GM21526 (cell line): Measurements from ENCODE around the gene GRIK4.

ENCODE experiments used
- ATAC-seq: cut with Tn5 transposase; IDR thresholded peaks from one replicate; pipeline ENCODE4 v1.9.1; 2021; ENCODE audit warnings: moderate library complexity; ENCODE audit not compliant: unreplicated experiment, low FRiP score

The GRIK4 gene

DNA sequence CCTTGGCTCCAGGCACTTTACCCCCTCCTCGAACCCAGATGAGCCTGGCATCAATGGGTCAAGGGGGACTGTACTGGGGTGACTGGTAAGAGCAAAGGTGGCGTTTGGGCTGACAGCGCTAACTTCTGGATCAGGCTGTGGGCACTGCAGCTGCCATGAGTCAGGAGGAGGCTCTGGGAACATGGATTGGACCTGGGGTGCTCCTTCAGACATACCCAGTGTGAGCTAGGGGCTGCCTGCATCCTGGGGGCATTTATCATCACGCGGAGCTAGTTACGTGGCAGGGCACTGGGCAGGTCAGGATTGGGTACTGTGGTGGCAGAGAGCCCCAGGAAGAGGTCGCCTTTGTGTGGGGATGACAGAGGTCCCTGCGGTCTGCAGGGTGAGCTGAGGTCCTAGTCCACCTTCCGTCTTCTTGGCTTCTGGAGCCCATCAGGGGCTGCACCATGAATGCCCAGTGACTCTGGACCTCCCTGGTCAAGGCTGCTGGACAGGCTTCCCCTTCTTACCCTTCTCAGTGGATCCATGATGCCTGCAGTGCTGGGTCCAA is 13.1 kb downstream of the GRIK4 start:
- no peak for ATAC-seq

DNA sequence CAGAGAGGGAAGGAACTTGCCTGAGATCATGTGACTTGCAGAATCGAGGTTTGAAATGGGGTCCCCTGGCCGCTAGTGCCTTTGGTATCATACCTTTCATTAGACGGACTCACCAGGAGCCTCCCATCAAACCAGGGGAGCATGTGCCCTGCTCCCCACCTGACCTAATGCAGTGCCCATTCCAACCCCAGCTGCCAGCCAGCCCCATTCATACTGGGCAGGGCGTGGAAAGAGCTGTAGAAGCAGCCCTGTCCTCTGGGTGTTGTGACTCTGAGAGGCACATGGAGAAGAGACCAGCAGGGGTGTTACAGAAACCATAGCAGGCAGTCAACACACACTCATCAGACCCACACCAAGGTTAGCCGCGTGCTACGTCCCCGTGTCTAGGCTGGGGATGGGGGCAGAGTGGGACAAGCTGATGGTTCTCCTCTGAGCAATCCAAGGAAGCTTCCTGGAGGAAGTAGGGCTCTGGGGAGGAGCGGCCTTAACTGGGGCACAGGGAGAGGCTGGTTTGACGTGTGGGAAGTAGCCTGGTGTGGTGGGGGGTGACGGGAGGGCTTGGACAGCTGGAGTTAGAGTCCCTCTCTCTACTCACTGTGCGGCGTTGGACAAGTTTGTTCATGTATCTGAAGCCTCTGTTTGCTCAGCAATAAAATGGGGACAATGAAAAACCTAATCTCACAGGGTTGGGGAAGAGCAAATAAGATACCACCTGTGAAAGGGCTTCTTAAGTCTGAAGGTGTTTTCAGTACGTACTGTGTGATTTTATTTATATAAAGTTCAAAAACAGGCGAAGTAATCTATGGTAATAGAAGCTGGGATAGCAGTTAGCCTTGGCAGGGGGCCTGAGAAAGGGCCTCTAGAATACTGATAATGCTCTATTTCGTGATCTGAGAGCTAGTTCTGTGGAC is 14.0 kb downstream of the GRIK4 start:
- no peak for ATAC-seq

DNA sequence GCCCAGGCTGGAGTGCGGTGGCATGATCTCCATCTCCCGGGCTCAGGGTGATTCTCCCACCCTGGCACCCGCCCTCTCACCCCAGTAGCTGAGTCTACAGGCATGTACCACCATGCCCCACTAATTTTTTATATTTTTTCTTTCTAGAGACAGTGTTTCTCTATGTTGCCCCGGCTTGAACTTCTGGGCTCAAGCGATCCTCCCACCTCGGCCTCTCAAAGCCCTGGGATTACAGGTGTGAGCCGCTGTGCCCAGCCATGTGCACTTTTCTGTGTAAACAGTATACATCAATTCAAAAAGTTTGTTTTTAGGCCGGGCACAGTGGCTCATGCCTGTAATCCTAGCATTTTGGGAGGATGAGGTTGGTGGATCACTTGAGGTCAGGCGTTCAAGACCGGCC is 14.7 kb downstream of the GRIK4 start:
- ATAC-seq = no peak

DNA sequence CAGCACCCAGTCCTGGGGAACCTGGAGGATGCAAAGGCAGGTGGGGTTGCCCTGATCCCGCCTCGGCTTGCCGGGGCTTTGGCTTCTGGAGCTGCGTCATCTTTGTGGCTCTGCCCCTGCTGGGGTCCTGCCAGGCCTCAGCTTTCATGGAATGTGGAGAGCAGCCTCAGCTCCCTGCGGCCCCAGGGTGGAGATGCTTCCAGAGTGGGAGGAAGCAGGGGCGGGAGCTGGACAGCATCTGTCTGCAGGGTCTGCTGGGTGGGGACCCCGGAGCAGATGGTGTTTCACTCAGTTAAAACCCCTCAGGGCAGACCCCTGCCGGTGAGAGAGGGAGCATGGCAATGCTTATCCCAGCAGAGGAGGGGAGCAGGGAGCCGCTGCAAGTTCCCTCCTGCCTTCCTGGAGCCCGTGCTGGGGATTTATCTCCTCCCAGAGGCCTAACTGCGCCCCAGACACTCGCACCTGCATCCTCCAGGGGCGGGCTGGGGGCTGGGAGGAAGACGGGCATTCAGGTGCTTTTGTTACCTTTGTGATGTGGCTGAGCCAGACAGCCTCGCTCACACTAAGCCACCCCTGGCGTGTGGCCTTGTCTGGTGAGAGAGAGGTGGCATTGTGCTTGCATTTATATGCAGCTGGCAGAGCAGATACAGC is 15.7 kb downstream of the GRIK4 start:
- ATAC-seq = no peak

- no peak for ATAC-seq
Measured at GRCh38 chr11:120528749-120529148, 17.2 kb downstream of the GRIK4 start.

GRCh38 chr11:120529214-120529613 is 17.7 kb downstream of the GRIK4 start:
- ATAC-seq = no peak

- no peak for ATAC-seq
Measured at GRCh38 chr11:120529911-120530310, 18.4 kb downstream of the GRIK4 start.

GRCh38 chr11:120532082-120532831 is 20.7 kb downstream of the GRIK4 start:
- no peak for ATAC-seq

DNA sequence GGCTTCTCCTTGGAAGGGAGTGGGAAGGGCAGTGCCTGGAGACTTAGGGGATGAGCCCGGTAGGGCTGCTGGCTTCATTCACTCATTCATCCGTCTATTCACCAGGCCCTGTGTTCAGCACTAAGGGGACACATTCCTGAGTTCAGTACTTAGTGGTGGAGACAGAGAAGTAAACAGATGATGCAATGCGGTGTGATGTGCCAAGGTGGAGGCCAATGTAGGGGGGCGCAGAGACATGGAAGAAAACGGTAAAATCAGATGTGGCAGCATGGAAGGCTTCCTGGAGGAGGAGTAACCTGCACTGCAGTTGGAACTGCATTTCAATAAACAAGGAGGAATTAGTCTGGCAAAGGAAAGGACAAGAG is 21.3 kb downstream of the GRIK4 start:
- ATAC-seq = no peak

GRCh38 chr11:120536091-120536796 is 24.7 kb downstream of the GRIK4 start:
- no peak for ATAC-seq

- no peak for ATAC-seq
Measured at GRCh38 chr11:120536797-120537169, 25.2 kb downstream of the GRIK4 start.

DNA sequence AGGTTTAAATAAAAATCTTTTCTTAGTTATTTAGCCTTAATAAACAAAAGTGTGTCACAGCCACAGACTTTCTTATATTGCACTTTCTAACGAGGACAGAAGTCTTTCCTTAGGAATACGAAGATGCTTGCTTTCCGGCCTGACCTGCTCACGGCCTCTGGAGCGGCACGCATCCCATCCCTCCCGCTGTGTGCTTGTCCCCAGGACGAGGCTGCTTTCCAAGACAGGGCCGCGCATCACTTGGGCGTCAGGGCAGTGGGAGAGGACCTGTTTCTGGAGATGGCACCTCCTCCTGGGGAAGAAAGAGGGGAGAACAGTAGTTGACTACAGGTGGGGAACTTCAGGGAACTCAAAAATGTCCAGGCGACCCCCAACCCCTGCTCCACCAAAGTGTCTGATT is 26.4 kb downstream of the GRIK4 start:
- no peak for ATAC-seq

GRCh38 chr11:120538707-120539106 is 27.2 kb downstream of the GRIK4 start:
- no peak for ATAC-seq

- ATAC-seq = no peak
Measured at GRCh38 chr11:120539667-120540369, 28.3 kb downstream of the GRIK4 start.

DNA sequence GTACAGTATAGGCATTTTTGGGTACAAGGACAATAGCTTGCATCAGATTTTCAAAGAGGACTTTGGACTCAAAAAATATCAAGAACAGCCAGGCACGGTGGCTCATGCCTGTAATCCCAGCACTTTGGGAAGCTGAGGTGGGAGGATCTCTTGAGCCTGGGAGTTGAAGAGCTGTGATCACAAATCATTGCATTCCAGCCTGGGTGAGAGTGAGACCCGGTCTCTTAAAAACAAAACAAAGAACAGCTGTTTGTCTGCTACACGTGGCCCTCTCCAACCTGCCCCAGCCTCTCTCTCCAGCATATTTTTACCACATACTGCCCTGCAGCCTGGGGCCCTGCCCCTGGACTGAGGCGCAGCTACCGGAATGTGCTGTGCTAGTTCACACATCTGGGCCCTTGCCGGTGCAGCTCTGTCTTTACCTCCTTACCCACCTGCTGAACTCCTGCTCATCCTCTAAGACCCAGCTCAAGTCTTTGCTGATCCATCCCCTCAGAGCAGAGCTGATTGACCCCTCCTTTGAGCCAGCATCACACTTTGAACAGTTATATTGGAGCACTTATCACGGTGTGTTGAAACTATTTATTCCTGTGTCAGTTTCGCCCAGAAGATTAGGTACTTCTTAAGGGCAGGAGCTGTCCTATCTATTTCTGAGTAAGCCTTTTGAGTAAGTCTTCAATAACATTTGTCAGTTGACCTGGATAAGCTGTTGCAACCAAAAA is 29.4 kb downstream of the GRIK4 start:
- no peak for ATAC-seq

DNA sequence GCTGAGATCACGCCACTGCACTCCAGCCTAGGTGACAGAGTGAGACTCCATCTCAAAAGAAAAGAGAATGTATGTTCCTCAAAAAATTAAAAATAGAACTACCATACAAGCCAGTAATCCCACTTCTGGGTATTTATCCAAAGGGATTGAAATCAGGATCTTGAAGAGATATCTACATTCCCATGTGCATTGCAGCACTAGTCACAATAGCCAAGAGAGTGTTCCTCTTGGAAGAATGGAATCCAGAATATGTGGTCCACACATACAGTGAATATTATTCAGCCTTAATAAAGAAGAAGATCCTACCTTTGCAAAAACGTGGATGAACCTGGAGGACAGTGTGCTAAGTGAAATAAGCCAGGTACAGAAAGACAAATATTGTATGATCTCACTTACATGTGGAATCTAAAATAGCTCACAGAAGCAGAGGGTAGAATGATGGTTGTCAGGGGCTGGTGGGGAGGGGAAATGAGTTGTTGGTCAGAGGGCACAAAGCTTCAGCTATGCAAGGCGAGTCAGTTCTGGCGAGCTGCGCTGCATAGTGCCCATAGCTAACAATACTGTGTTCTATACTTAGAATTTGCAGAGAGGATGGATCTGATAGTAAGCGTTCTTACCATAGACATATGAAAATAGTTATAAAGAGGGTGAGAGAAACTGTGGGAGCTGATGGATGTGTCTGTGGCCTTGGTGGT is 32.1 kb downstream of the GRIK4 start:
- no peak for ATAC-seq

DNA sequence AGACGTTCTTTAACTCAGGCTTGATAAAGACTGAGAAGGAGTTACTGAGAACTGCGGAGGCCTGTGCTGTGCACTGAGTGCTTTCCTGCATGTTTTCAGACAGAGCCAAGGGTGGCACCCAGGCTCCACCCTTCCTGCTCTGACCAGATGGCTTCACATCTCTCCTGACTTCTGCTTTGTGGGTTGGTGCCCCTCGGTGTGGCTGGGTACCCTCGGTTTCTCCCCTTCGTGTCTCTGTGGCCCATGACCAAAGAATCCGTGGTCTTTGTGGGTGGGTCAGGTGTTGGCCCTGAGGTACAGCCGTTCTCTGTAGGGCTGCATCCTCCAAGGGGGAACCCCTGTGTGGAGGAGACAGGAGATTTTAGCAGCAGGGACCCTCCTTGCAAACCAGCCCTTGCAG is 34.3 kb downstream of the GRIK4 start:
- ATAC-seq = no peak

DNA sequence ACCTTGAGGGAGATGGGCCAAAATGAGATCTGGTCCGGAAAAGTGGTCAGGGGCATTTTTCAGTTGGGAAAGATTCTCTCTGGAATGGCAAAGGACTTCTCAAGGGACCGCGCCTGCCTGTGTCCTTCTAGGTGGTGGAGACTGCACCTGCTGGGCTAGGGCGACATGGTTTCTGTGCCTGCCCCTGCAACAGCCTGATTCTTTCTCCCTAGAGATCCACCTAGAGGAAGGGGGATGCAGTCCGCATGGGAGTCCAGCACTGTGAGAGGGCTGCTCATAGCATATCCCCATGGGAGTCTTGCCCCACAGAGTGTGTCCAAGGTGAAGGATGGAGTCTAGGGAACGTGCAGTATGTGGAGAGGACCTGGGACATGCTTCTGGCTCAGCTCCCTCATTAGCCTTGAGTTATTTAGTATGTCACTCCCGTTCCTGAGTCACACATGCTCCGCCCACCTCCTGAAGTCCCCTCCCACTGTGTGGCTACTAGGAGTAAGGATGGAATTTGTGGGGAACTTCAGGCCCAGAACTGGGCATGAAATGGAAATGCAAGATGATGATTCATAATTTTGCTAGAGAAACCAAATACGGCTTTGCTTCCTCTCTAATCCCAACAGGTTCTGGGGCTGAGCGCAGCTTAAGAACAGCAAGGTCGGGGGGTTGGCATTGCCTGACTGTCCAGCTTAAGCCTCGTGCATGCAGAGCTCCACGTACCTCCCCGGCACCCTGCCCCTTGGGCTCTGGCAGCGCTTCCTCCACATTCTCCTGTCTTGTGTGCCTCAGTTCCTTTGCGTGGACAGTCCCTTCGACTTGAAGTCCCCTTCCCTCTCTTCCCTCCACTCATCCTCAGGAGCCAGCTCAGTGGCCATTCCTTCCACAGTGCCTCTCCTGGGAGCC is 35.0 kb downstream of the GRIK4 start:
- no peak for ATAC-seq
